ENCODE measurements around the gene TTLL9. TPM values are rescaled to one million over a fixed set of nuclear protein-coding genes. Genes with fewer than 3 reads are reported as not detected.

TTLL9 gene
- total RNA-seq, 2 donors from 2014 or later = 1.2 TPM; not detected in 1

DNA sequence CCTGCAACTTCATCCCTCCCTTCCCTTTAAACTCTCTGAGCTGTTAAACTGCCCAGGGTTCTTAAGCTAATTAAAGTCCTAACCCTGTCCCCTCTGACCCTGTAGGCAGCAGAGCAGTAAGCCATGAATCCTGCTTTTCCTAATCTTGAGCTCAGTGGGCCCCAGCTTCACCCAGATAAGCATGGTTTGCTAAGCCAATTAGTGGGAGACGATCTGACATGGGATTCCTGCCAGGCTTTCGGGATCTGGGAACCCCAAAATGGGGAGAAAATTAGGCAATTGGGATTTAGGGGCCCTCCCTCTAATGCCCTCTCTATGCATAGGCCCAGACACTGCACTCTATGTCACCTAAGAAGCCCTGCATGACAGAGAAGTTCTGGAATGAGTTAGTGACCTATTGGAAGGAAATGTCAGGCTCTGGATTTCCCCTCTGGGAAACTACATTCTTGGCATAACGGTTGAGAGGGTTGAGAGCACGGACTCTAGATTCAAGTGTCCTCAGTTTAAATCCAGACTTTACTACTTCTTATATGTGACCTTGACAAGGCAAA lies 102.1 kb downstream of the TTLL9 start:
- Histone ChIP-seq H3K4me1 (replicated peaks) (no peaks in the 10 kb centered on the region), H3K27ac (no peak overlapping the region), H3K27me3 (replicated peaks; ENCODE audit: insufficient read depth) (peaks cover under 1% of the 10 kb centered on the region), H3K9me3 (no peaks in the 10 kb centered on the region), H3K36me3 (no peaks in the 10 kb centered on the region), H3K4me3 (no peak overlapping the region)
- TF ChIP-seq POLR2A (IDR thresholded peaks at IDR 0.05) (no peak), POLR2AphosphoS5 (IDR thresholded peaks at IDR 0.05) (no peak)
- TF ChIP-seq, protein P1, sequence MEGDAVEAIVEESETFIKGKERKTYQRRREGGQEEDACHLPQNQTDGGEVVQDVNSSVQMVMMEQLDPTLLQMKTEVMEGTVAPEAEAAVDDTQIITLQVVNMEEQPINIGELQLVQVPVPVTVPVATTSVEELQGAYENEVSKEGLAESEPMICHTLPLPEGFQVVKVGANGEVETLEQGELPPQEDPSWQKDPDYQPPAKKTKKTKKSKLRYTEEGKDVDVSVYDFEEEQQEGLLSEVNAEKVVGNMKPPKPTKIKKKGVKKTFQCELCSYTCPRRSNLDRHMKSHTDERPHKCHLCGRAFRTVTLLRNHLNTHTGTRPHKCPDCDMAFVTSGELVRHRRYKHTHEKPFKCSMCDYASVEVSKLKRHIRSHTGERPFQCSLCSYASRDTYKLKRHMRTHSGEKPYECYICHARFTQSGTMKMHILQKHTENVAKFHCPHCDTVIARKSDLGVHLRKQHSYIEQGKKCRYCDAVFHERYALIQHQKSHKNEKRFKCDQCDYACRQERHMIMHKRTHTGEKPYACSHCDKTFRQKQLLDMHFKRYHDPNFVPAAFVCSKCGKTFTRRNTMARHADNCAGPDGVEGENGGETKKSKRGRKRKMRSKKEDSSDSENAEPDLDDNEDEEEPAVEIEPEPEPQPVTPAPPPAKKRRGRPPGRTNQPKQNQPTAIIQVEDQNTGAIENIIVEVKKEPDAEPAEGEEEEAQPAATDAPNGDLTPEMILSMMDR (IDR thresholded peaks at IDR 0.05) = no peak
- no peak for DNase-seq (ENCODE audit: low spot score)
- WGBS = 25% methylated on average over 4 of the region's 4 CpGs
- intact Hi-C loops (cut with DNase I) = no loop called here

DNA sequence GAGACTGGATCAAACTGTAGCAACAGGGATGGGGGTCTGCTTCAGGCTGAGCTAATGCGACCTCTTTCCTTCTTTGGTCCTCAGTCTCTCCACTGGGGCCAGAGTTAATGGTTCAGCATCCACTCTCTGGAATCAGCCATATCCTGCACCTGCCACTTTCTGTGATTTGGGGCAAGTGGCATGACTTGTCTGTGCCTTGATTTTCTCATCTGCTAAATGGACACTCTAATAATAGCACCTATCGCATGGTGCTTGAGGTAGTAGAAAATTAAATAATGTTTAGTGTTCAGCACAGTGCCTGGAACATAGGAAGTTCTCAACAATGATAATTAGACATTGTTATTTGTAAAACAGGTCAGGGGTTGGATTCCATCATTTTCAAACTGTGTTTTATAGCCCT lies 103.9 kb downstream of the TTLL9 start:
- intact Hi-C loops (cut with DNase I) = no loop called here
- DNase-seq (ENCODE audit: low spot score) = no peak
- Histone ChIP-seq H3K36me3 (no peaks in the 10 kb centered on the region), H3K27me3 (replicated peaks; ENCODE audit: insufficient read depth) (no peaks in the 10 kb centered on the region), H3K4me3 (no peak overlapping the region), H3K27ac (no peak overlapping the region), H3K9me3 (no peaks in the 10 kb centered on the region), H3K4me1 (replicated peaks) (no peaks in the 10 kb centered on the region)
- TF ChIP-seq POLR2A (IDR thresholded peaks at IDR 0.05) (no peak), POLR2AphosphoS5 (IDR thresholded peaks at IDR 0.05) (no peak)
- TF ChIP-seq, protein P1 (IDR thresholded peaks at IDR 0.05) = no peak
- 89% methylated on average over 2 of the region's 2 CpGs for WGBS

DNA sequence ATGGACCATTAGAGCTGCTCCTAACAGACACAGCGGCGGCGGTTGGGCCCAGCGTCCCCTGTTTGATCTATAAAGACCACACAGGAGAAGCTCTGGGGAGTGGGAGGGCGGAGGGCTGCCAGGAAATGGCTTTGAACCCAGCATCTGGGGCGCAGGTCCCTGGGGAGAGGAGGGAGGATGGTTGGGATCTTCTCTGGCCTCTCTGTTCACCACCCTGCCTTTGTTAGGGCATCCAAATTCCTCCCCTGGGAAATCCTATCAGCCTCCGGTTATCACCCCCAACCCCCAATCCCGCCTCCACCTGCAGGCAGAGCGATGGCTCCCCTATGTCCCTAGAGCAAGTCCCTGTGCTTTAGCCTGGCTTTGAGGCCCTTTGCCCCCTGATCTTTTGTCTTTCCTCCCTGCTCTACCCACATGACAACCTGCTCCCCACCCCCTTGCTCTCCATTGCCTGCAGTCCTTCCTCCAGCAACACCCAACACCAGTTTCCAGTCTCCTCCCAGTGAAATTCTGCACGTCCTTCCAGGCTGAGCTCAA lies 104.6 kb downstream of the TTLL9 start:
- Histone ChIP-seq H3K36me3 (no peaks in the 10 kb centered on the region), H3K4me1 (replicated peaks) (no peaks in the 10 kb centered on the region), H3K27me3 (replicated peaks; ENCODE audit: insufficient read depth) (no peaks in the 10 kb centered on the region), H3K4me3 (no peak overlapping the region), H3K9me3 (no peaks in the 10 kb centered on the region), H3K27ac (no peak overlapping the region)
- 19% methylated on average over 10 of the region's 10 CpGs for WGBS
- no peak for DNase-seq (ENCODE audit: low spot score)
- intact Hi-C loops (cut with DNase I) = no loop called here
- no peak for TF ChIP-seq POLR2AphosphoS5 (IDR thresholded peaks at IDR 0.05)
- TF ChIP-seq, protein P1 (IDR thresholded peaks at IDR 0.05) = no peak
- TF ChIP-seq POLR2A (IDR thresholded peaks at IDR 0.05) = no peak

DNA sequence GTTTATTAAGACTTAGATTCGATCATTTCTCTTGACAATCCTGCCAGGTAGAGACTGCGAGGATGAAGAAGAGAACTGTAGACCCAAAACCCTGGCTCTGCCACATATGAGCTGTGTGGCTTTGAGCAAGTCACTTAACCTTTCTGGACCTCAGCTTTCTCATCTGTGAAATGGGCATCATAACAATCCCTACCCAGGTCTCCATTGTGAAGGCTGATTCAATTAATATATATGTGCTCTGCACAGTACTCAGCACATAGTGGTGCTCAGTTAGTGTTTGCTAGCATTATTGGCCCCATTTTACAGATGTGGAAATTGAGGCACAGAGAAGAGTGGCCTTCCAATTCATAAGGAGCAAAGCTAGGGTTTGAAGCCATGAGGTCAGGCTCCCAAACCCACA lies 105.4 kb downstream of the TTLL9 start:
- 98% methylated on average over 2 of the region's 2 CpGs for WGBS
- no peak overlapping the region for H3K27ac ChIP-seq
- no peak for TF ChIP-seq POLR2AphosphoS5 (IDR thresholded peaks at IDR 0.05)
- TF ChIP-seq POLR2A (IDR thresholded peaks at IDR 0.05) = no peak
- TF ChIP-seq, protein P1 (IDR thresholded peaks at IDR 0.05) = no peak
- DNase-seq (ENCODE audit: low spot score) = no peak
- H3K36me3 ChIP-seq = no peaks in the 10 kb centered on the region
- intact Hi-C loops (cut with DNase I) = no loop called here
- H3K27me3 ChIP-seq (replicated peaks; ENCODE audit: insufficient read depth) = no peaks in the 10 kb centered on the region
- H3K4me3 ChIP-seq = no peak overlapping the region
- no peaks in the 10 kb centered on the region for H3K4me1 ChIP-seq (replicated peaks)
- no peaks in the 10 kb centered on the region for H3K9me3 ChIP-seq

DNA sequence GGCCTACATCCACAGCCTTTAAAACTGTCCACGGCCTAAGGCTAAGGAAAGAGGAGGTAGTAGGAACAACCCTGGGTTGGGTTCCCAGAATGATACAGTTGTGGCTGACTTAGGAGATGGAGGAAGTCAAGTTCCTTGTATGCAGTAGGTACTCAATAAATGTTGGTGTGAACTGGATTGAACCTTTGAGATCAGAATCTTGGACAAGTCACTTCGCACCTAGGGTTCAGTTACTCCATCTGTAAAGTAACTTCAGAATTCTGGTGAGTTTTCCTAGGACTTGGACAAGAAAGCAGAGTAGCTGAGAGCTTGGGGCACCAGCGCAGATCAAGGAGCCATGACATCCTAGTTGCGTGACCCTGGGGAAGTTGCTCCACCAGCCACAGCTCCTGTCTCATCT lies 106.6 kb downstream of the TTLL9 start:
- no peak overlapping the region for H3K4me3 ChIP-seq
- no peaks in the 10 kb centered on the region for H3K36me3 ChIP-seq
- no peaks in the 10 kb centered on the region for H3K9me3 ChIP-seq
- H3K27me3 ChIP-seq (replicated peaks; ENCODE audit: insufficient read depth) = no peaks in the 10 kb centered on the region
- no peak overlapping the region for H3K27ac ChIP-seq
- intact Hi-C loops (cut with DNase I) = no loop called here
- no peaks in the 10 kb centered on the region for H3K4me1 ChIP-seq (replicated peaks)
- TF ChIP-seq, protein P1 (IDR thresholded peaks at IDR 0.05) = no peak
- TF ChIP-seq POLR2AphosphoS5 (IDR thresholded peaks at IDR 0.05) (no peak), POLR2A (IDR thresholded peaks at IDR 0.05) (no peak)
- 90% methylated on average over 4 of the region's 4 CpGs for WGBS
- DNase-seq (ENCODE audit: low spot score) = no peak

Data from prostate gland (tissue), 2 donors.